ENCODE data around the gene FSTL4.

The FSTL4 gene

DNA sequence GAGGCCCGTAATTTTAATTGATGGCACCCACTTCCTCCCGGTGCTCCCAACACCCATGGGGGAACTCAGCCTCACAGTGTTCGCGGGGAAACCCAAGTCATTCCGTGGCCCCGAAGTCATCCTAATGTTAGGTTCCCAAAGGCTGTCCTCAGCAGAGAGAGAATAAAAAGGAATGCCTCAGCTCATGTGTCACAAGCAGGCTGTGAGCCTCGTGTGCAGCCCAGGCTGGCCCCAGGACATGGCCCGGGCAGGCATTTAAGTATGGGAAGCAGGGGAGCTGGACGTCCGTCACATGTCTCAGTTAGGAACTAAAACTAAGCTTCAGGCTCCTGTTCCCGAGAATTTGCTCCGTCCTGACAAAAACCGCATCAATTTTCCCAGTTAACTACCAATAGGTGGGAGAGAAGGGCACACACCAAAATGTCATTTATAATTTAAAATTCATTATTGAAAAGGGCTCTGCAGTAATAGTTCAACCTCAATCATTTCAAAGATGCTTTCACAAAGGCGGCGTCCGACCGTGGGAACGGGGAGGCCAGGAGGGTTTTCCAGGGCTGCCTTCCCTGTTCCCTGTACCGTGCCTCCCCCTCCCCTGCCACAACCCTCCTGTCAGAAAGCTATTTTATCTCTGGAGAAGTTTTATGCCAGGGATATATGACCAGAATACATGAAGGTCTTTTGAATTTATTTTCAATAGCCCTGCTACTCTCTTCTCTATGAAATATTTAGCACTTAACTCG, 137.3 kb downstream of the FSTL4 start:
- in situ Hi-C loops (cut with MboI; ENCODE audit: low sequenced_read_pairs, unreplicated experiment) = no loop called here
- TF ChIP-seq, protein P1, sequence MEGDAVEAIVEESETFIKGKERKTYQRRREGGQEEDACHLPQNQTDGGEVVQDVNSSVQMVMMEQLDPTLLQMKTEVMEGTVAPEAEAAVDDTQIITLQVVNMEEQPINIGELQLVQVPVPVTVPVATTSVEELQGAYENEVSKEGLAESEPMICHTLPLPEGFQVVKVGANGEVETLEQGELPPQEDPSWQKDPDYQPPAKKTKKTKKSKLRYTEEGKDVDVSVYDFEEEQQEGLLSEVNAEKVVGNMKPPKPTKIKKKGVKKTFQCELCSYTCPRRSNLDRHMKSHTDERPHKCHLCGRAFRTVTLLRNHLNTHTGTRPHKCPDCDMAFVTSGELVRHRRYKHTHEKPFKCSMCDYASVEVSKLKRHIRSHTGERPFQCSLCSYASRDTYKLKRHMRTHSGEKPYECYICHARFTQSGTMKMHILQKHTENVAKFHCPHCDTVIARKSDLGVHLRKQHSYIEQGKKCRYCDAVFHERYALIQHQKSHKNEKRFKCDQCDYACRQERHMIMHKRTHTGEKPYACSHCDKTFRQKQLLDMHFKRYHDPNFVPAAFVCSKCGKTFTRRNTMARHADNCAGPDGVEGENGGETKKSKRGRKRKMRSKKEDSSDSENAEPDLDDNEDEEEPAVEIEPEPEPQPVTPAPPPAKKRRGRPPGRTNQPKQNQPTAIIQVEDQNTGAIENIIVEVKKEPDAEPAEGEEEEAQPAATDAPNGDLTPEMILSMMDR (IDR thresholded peaks at IDR 0.05; ENCODE audit: borderline replicate concordance, control extremely low read depth, extremely low read depth, insufficient read depth, missing control alignments) = no peak
- DNase-seq (ENCODE audit: low spot score) = no peak

GRCh38 chr5:133473291-133473690, 139.1 kb downstream of the FSTL4 start:
- no peak for DNase-seq (ENCODE audit: low spot score)
- in situ Hi-C loops (cut with MboI; ENCODE audit: low sequenced_read_pairs, unreplicated experiment) = no loop called here
- TF ChIP-seq, protein P1 (IDR thresholded peaks at IDR 0.05; ENCODE audit: borderline replicate concordance, control extremely low read depth, extremely low read depth, insufficient read depth, missing control alignments) = no peak

GRCh38 chr5:133472829-133473228, 139.5 kb downstream of the FSTL4 start:
- in situ Hi-C loops (cut with MboI; ENCODE audit: low sequenced_read_pairs, unreplicated experiment) = no loop called here
- TF ChIP-seq, protein P1 (IDR thresholded peaks at IDR 0.05; ENCODE audit: borderline replicate concordance, control extremely low read depth, extremely low read depth, insufficient read depth, missing control alignments) = no peak
- DNase-seq (ENCODE audit: low spot score) = no peak

DNA sequence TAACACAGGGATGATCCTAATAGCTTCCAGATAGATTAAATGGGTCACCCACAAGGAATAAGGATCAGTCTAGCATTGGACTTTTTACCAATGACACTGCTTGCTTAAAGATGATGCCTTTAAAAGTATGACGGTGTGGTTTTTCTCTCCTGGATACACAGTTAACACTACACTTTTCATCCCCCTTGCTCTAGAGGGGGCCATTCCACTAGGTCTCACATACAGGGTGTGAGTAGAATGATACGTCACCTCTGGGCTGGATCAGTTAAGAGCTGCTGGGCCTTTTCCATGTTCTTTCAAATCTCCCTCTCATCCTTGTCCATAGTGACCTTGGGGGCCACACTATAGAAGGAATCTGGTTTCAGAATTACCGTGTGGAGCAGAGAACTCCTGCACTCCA, 140.6 kb downstream of the FSTL4 start:
- no peak for DNase-seq (ENCODE audit: low spot score)
- in situ Hi-C loops (cut with MboI; ENCODE audit: low sequenced_read_pairs, unreplicated experiment) = no loop called here
- TF ChIP-seq, protein P1 (IDR thresholded peaks at IDR 0.05; ENCODE audit: borderline replicate concordance, control extremely low read depth, extremely low read depth, insufficient read depth, missing control alignments) = no peak

- TF ChIP-seq, protein P1 (IDR thresholded peaks at IDR 0.05; ENCODE audit: borderline replicate concordance, control extremely low read depth, extremely low read depth, insufficient read depth, missing control alignments) = no peak
- in situ Hi-C loops (cut with MboI; ENCODE audit: low sequenced_read_pairs, unreplicated experiment) = no loop called here
- DNase-seq (ENCODE audit: low spot score) = no peak
These were observed 141.5 kb downstream of the FSTL4 start for GRCh38 chr5:133470841-133471240.

- TF ChIP-seq, protein P1 (IDR thresholded peaks at IDR 0.05; ENCODE audit: borderline replicate concordance, control extremely low read depth, extremely low read depth, insufficient read depth, missing control alignments) = no peak
- DNase-seq (ENCODE audit: low spot score) = no peak
- in situ Hi-C loops (cut with MboI; ENCODE audit: low sequenced_read_pairs, unreplicated experiment) = no loop called here
These were observed 142.5 kb downstream of the FSTL4 start for GRCh38 chr5:133469846-133470245.

Data from GM13976 (cell line).